Umbilical cord (tissue), 2 donors: Measurements from ENCODE around the gene CIC. TPM values are rescaled to one million over a fixed set of nuclear protein-coding genes. Genes with fewer than 3 reads are reported as not detected.

Experiments used
- DNase-seq: peaks from one replicate; pipeline ENCODE4 v3.0.0-alpha.2; 2015; ENCODE audit warnings: low spot score
- total RNA-seq: library from RNA; depleted of rRNA; stranded (reverse); fragments of >200 nt; gene quantifications from one replicate; pipeline ENCODE4 v1.2.3, GENCODE V29; 2014; ENCODE audit warnings: low replicate concordance; ENCODE audit not compliant: insufficient read depth

The CIC gene
- 10.4 TPM for total RNA-seq

DNA sequence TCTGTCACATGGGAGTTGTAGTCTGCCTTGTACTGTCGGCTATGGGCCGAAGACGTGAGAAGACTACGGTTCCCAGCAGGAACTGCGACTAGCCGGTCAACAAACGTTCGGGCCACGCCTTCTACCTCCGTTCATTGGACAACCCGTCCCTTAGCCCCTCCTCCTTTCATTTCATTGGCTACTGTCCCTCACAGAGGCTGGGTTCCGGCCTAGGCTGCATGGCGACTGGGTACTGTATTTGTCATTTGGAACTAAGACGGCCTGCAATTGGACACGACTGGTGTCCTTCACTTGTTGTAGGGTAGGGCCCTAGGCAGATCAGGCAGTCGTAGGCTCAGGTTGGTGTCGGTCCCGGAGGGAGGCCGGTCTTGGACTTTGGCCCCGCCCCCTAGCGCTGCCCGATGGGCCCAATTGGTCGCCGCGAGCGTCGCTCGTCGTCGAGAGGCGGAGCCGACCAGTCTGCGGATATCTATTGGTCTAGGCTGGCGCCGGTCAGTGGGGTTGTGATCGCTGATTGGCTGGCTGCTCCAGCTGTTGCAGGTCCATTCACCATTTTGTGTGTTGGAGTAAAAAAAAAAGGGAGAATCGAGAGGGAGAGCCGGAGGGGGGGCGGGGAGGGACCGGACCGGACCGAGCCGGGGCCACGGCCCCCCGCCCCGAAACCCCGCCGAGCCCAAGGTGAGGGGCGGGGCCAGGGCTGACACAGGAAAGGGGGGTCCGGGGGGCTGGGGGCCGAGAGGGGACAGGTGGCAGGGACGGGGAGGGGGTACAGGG lies at the start of gene CIC:
Gene CIC (plus strand): TSS at position 549 of the 774 bp plus-strand sequence. CDS start 2,532 bp downstream, outside the sequence.
- peak; percentile 100 for DNase-seq

DNA sequence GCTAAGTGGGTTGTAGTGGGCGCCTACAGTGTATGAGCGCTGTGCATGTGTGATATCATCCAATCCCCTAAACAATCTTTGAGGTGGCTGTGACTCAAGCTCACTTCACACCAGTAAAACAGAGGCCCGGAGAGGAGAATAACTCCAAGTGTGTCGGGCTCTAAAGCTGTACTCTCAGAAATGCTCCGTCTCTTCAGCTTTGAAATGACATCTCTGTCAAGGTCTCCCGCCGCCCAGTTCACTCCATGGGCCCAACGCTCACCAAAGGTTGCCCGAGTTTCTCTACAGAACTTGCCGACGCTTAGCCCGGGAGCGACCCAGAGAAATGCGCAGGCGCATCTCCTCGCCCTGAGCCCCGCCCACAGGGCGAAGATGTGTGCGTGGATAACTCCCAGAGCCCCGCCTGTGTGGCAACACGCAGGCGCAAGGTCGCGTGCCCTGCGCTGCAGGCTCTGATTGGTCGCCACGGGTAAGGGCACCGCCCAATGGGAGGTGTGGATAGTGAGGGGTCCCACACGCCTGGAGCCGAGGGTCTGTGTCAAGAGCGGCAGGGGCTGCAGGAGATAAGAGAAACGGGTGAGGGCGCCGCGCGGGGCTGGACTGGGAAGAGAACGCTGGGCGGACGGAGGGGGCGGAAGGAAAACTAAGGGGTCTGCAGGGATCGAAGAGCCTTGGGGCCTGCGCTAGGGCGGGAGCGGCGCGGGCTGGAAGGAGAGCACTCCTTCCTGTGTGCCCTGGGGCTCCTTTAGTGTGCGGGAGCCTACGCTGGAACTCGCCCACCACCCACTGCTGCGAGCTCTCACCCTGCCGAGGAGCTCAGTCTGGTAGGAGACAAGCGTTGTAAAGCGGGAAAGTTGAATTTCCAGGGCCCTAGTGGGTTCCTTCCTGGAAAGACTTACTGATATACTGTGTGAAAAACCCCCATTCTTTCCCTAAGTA lies 49.0 kb upstream of the CIC start, which contains the start of gene ZNF526:
Gene ZNF526 (plus strand): TSS at position 501 of the 939 bp plus-strand sequence. CDS start 4,092 bp downstream, outside the sequence.
- peak; percentile 99 for DNase-seq

DNA sequence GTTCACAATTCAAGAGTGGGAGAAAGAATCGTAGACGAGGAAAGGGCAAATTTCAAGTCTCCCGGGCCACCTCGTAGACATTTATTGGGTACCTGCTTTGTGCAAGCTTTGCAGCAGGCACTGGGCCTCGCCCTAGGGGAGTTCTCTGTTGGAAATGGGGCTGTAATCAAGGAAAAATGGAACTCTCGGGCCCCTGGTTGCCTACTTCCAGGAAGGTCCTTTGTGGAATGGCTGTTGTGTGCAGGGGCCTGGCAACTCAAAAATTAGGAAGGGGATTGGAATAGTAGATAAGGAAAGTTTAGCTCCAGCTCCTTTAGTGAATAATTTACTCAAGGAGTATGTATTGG lies 48.3 kb upstream of the CIC start:
- no peak for DNase-seq

DNA sequence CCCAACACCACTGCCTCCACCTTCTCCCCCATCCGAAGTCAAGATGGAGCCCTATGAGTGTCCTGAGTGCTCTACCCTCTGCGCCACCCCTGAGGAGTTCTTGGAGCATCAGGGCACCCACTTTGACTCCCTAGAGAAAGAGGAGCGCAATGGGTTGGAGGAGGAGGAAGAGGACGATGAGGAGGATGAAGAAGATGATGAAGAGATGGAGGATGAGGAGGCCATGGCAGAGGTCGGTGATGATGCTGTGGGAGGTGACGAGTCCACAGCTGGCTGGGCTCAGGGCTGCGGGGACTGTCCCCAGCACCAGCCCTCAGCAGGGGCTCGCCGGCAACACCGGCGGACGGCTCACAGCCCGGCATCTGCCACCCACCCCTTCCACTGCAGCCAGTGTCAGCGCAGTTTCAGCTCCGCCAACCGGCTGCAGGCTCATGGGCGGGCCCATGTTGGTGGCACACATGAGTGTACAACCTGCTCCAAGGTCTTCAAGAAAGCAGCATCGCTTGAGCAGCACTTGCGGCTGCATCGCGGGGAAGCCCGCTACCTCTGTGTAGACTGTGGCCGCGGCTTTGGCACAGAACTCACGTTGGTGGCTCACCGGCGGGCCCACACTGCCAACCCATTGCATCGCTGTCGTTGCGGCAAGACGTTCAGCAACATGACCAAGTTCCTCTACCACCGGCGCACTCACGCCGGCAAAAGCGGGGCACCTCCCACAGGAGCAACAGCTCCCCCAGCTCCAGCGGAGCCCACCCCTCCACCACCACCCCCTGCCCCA lies 43.9 kb upstream of the CIC start:
- no peak for DNase-seq

DNA sequence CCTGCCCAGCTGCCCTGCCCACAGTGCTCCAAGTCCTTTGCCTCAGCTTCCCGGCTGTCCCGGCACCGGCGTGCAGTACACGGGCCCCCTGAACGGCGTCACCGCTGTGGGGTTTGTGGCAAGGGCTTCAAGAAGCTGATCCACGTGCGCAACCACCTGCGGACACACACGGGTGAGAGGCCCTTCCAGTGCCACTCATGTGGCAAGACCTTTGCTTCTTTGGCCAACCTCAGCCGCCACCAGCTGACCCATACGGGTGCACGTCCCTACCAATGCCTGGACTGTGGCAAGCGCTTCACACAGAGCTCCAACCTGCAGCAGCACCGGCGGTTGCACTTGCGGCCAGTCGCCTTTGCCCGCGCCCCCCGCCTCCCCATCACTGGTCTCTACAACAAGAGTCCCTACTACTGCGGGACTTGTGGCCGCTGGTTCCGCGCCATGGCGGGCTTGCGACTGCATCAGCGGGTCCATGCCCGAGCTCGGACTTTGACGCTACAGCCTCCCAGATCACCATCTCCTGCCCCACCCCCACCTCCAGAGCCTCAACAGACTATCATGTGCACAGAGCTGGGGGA lies 43.2 kb upstream of the CIC start:
- no peak for DNase-seq

DNA sequence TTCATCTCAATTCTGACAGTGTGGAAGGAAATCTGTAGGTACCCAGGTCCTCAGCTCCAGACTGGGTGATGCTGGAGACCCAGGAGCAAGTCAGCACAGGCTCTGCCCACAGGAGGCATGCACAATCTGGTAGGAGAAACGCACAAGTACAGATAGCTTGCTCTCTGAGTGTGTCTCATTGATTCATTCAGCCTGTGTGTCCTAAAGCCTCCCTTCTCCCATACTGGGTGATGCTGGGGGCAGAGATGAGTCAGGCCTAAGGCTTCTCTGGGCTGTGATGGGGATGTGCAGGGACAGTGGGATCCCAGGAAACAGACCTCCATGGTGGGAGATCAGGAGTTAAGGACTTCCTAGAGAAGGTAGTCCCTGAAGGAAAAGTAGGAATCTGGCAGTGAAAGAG lies 42.2 kb upstream of the CIC start:
- DNase-seq: no peak

DNA sequence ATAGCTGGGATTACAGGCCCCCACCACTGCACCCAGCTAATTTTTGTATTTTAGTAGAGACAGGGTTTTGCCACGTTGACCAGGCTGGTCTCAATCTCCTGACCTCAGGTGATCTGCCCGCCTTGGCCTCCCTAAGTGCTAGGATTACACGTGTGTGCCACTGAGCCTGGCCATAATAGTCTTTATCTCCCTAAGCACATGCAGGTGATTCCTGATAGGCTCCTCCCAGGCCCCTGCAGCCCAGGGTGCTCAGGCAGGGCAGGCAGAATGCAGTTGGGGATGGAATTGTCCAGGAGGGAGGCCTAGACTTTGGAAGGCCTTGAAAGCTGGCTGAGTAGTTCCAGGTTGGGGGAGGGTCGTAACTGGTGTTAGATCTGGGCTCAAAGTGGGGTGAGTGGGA lies 40.4 kb upstream of the CIC start:
- no peak for DNase-seq

DNA sequence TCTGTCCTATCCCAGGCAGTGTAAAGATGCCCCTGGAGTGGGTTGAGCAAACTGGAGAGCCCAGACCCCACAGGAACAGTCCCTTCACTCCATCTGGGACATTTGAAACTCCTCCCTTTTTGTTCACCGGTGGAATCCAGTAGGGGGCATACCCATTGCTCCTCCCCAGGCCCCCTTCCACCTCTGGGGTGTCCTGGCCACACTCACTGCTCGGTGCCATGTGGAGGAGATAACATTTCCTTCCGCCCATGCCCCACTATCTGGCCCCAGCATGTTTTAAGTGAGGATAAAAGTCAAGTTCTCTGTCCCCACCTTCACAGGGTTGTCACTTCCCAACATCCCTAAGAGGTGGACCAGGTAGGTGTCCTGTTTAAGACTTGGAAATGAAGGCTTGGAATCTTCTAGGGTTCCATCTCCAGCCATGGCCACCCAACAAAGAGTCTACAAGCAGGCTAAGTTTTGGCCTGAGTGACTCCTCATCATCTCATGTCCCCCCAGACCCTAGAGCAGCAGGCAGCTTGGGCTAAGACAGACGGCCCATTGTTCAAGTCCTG lies 39.7 kb upstream of the CIC start:
- DNase-seq: no peak

DNA sequence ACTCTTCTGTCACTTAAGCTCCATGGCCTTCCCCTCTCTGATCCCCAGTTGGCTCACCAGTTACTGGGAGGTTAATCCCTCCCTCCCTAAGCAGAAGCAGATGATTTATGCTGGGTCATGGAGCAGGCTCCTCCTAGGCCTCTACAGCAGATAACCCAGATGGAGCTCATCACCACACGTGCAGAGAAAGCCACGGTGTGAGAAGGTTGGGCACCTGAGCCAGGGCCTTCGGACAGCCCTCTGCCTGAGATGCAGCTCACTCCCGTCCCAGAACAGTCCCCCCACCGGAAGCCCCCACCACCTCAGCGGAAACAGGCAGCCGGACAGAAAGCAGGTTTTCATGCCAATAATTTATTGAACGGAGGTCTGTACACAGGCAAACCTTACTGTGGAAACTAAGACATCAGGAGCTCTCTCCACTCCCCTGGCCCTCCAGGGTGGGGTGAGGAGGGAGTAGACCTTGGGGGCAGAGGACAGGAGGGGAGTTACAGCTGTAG lies 39.1 kb upstream of the CIC start:
- DNase-seq: no peak

DNA sequence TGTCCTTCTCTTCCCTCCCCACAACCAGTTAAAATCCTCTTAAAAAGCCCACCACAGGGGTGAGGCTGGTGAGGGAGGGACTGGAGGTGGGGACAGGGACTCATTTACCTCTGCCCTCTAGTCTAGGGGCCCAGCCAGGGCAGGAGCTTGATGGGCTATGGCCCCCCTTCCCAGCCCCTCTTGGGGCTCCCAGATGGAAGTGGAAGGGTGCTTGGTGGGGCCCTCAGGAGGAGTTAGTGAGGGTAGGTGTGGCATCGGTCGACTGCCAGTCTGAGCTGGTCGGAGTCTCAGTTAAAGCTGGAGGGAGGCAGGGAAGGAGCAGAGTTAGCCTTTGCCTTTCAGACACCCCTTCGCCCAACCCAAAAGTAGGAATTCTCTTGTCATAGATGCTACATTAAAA lies 38.5 kb upstream of the CIC start:
- no peak for DNase-seq

DNA sequence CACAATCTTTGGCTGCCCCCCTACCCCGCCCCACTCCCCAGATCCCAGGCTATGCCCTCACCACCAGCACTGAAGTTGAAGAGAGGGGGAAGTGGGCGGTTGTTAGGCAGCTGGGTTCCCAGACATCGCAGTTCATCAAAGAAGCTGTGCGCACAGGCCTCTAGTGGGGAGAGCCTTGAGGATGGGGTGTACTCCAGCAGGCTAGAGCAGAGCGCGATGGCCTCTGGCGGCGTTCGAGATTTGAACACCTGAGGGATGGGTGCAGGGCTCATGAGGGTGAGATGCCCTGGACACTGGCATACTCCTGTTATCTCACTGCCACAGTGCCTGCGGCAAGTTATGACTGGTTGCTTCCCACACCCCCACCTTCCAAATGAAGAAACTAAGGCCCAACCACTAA lies 36.6 kb upstream of the CIC start:
- no peak for DNase-seq

DNA sequence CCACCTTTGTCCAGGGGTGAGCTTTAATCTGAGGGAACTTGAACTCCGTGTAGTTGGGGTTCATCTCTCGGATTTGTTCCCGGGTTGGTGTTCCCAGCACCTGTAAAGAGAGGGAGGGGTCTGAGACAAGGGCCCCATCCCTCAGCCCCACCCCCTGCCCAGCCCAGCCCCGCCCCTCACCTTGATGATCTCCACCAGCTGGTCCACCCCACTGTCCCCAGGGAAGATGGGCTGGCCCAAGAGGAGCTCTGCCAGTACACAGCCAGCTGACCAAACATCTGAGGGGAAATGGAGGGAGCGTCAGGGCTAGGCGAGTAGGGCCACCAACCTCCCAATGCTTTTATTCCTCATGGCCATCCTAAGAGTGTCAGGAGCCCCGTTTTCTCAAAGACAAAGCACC lies 35.9 kb upstream of the CIC start:
- DNase-seq: no peak

DNA sequence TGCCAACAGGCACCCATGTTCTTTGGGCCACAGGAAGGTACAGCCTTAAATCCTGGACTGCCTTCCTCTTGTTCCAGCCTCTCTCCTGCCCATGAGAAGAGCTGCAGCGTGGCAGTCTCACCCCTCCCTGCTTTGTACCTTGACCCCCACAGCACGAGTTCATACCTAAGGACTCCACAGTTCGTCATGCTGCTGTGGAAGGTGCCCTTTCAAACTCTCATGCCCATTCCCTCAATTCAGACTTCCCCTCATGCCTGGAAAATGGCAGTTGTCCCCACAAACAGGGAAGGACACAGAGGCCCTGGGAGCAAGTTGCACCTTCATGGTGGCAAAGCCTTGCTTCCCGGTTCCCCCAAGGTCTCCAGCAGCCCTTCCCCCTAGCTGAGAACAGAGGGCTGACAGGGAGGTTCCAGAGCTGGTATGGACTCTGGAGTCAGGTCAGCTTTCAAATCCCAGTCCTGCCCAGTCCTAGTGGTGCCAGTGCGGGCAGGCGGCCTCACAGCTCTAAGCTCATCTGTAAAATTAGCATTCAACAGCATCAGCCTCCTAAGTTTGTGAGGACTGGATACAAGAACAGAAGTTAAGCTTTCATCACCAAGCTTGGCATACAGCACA lies 35.3 kb upstream of the CIC start:
- DNase-seq: no peak

DNA sequence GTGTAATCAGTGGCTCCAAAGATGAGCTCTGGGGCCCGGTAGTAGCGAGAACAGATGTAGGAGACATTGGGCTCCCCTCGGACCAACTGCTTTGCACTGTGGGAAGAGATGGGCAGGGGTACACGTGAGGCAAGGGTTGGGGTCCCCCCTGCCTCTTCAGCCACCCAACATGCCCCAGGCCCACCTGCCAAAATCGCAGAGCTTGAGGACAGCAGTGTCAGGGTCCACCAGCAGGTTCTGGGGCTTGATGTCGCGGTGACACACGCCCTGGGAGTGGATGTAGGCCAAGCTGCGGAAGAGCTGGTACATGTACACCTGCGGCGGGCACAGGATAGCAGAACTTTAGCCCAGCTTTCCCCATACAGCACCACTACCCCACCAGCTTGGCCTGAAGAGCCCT lies 34.7 kb upstream of the CIC start:
- no peak for DNase-seq

DNA sequence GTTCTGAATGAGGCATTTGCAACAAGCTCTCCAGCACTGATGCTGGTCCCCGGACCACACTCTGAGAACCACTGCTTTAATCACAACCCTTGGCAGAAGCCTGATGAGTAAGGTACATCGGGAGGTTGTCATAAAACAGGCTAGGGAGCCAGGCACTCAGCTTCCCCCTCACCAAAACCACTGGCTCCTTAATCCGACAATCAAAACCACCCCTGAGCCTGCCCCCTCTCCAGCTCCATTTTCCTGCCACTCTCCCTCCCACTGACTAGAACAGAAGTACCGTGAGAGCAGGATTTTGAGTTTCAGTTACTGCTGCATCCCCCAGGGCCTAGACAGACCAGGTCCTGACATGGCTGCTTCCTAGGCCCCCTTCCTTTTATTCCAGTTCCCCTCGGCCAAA lies 33.9 kb upstream of the CIC start:
- no peak for DNase-seq

DNA sequence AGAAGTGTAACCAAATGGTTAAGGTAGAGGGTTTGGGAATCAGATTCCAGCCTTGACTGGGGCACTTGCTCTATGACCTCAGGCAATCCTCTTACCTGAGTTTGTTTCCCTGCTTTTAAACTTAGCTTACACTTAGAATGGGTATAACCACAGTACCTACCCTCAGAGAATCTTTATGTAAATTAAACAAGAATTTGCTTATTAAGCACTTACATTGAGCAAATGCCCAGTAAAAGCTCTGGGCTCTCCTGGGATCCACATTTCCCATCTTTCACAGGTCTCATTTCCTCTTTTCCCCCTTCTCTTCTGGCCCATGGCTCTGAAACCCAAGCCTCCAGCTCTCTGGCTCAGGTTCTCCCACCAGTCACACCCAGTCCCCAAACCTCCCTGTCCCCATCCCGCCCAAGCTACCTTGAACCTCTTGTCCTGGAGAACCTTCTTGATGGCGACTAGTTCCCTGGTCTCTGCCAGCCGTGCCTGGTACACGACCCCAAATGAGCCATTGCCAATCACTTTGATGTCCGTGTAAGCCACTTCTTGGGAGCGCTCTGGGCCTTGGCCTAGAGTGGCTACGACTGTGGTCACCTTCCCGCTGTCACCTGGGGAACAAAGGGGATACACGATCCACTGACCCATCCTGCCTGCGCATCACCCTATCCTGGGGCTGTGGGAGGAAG lies 29.4 kb upstream of the CIC start:
- DNase-seq: no peak

DNA sequence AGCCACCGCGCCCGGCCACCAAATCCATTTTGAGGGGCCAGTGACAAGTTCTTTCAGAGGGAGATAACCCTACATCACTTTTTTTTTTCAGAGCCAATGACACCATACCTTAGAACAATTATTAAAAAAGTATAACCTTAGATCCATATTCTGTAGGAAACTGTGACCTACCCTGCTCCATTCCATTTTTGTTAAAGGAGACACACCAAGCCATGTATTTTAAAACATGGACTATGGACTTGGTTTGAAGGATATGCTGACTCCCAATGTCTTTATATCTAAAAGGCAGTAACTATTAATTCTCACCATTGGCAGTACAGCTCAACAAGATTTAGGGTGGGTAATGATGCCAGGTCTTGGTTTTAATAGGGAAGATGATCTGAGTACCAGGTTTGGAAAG lies 27.8 kb upstream of the CIC start:
- DNase-seq: no peak

DNA sequence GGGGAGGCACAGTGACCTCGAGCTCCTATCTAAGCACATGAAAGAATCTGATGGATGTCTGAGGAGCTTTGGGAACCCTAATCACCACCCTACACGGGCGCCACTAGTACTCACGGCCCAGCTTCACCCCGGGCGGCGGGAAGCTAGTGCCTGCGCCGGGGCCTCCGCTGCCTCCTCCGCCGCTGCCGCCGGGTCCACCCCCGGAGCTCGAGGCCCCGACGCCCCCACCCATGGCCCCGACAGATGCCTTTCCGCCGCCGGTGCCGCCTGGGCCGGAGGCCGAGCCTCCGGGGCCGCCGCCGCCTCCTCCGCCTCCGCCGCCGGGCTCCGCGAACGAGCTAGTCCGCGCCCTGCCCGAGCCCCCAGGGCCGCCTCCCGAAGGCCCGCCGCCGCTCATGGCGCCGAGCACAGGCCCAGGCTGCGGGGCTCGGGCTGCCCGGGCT lies 27.0 kb upstream of the CIC start:
- peak; percentile 28 for DNase-seq

DNA sequence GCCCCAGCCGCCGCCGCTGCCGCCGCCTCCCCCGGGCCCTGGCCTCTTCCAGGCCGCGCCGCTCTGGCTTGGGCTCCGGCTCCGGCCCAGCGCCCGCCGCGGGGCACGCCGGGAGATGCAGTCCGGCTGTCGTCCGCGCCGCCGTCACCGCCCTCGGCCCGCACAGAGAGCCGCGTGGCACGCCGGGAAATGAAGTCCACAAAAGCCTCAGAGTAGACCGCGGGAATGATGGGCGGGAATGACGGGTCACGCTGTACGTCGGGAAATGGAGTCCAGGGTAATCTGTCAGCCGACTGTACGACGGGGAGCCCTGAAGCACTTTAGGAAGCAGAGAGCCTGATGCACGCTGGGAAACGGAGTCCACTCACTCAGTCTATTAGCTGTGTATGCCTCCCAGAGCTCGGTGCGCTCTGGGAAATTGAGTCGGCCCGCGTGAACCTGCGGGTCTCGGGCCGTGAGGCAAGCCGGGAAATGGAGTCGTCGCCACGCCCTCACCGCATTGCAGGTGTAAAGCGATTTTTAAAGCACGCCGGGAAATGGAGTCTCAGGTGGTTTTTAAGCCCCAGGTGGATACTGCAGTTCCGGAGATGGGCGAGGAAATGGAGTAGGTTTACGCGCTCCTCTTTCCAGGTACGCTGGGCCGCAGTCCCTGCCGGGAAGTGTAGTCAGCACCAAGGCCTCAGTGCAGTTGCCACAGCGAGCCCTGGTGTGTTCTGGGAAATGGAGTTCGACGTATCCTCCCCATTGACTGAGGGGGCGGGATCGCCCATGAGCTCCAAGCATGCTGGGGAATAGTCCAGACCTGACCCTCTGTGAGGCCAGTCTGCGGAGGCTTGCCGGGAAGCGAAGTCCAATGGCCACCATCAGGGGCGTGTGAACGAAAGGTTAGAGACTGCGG lies 26.3 kb upstream of the CIC start, which contains the start of gene GSK3A:
Gene GSK3A (minus strand): TSS at position 91 of the 898 bp plus-strand sequence. CDS start 137 bp downstream, outside the sequence.
- DNase-seq: peak; percentile 100
